ENCODE measurements around the gene TRPM3. TPM values are rescaled to one million over a fixed set of nuclear protein-coding genes. Genes with fewer than 3 reads are reported as not detected.

TRPM3 gene
- total RNA-seq, 8 experiments from 2014 or later: 0.09 to 2.3 (median 1.4) TPM

GRCh38 chr9:70861797-70862196 is 259.6 kb downstream of the TRPM3 start:
- ATAC-seq (replicated peaks in 6 of 8): no peak
- in situ Hi-C loops (cut with MboI; ENCODE audit: low pct_unique_long_range_greater_than_20kb in 2 of 9, low sequenced_read_pairs in 9 of 9, unreplicated experiment in 9 of 9): no loop called here
- no peak overlapping the region for H3K4me3 ChIP-seq
- 0 to 100% (median 60%) methylated on average over 1 to 3 of the region's 4 CpGs; no CpG with 5 or more reads in 2 of the 10 experiments for WGBS, 10 experiments
- H3K4me1 ChIP-seq (replicated peaks in 1 of 2): no peaks in the 10 kb centered on the region
- no peak overlapping the region for H3K27ac ChIP-seq

DNA sequence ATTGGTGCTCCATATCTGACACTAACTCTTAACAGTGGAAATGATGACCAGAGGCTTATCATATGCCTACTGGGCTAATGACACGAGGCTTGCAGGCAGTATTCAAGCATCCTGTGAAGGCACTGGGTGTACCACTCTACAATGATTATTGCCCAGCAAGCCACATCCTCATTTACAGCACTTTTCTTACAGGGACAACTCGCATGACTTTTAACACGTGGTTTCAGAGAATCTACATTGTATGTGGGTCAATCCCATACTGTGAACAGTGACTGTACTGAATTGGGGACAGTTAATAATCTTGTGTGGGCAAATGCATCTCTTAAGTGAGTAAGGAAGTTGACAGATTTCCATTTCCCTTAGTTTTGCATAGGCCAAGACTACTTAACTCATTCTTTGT is 260.0 kb downstream of the TRPM3 start:
- H3K4me1 ChIP-seq (replicated peaks in 1 of 2): no peaks in the 10 kb centered on the region
- in situ Hi-C loops (cut with MboI; ENCODE audit: low pct_unique_long_range_greater_than_20kb in 2 of 9, low sequenced_read_pairs in 9 of 9, unreplicated experiment in 9 of 9): no loop called here
- ATAC-seq (replicated peaks in 6 of 8): no peak
- no peak overlapping the region for H3K4me3 ChIP-seq
- H3K27ac ChIP-seq: no peak overlapping the region
- WGBS, 10 experiments: 0 to 92% (median 63%) methylated on average over 2 to 3 of the region's 3 CpGs; no CpG with 5 or more reads in 3 of the 10 experiments

GRCh38 chr9:70859694-70860093 is 261.7 kb downstream of the TRPM3 start:
- Histone ChIP-seq H3K4me1 (replicated peaks in 1 of 2) (peaks cover 0 to 3% of the 10 kb centered on the region in 2 donors), H3K4me3 (no peak overlapping the region), H3K27ac (no peak overlapping the region)
- in situ Hi-C loops (cut with MboI; ENCODE audit: low pct_unique_long_range_greater_than_20kb in 2 of 9, low sequenced_read_pairs in 9 of 9, unreplicated experiment in 9 of 9): no loop called here
- 7 to 100% (median 87%) methylated on average over 1 to 2 of the region's 2 CpGs; no CpG with 5 or more reads in 4 of the 10 experiments for WGBS, 10 experiments
- no peak for ATAC-seq (replicated peaks in 6 of 8)

DNA sequence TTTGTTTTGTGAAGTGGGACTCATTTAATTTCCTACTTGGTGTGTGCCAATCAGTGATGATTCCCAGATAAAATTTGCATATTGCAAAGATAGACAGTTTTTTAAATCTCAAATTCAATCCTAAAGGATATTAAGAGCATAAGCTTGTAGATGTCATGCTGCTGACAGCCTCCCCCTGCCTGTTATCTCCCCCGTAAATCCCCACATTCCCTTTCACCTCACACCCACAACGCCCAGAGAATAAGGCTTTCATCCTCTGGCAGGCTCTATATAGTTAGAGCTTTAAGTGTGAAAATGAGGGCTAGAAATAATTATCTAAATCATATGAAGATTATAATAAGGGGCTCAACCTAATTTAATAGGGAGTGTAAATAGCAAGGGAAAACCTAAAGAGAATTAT is 265.0 kb downstream of the TRPM3 start:
- 33 to 100% (median 94%) methylated on average over 1 to 2 of the region's 2 CpGs; no CpG with 5 or more reads in 5 of the 10 experiments for WGBS, 10 experiments
- no peak overlapping the region for H3K27ac ChIP-seq
- H3K4me3 ChIP-seq: no peak overlapping the region
- ATAC-seq (replicated peaks in 6 of 8): no peak
- H3K4me1 ChIP-seq (replicated peaks in 1 of 2): peaks cover 0 to 16% of the 10 kb centered on the region in 2 donors
- in situ Hi-C loops (cut with MboI; ENCODE audit: low pct_unique_long_range_greater_than_20kb in 2 of 9, low sequenced_read_pairs in 9 of 9, unreplicated experiment in 9 of 9): no loop called here

- in situ Hi-C loops (cut with MboI; ENCODE audit: low pct_unique_long_range_greater_than_20kb in 2 of 9, low sequenced_read_pairs in 9 of 9, unreplicated experiment in 9 of 9): no loop called here
- WGBS, 10 experiments: 0 to 78% (median 35%) methylated on average over 1 of the region's 1 CpG; no CpG with 5 or more reads in 4 of the 10 experiments
- no peak for ATAC-seq (replicated peaks in 6 of 8)
- Histone ChIP-seq H3K4me1 (replicated peaks in 1 of 2) (peaks cover 0 to 16% of the 10 kb centered on the region in 2 donors), H3K27ac (no peak overlapping the region), H3K4me3 (no peak overlapping the region)
Observed at GRCh38 chr9:70852711-70853240, 268.6 kb downstream of the TRPM3 start.

DNA sequence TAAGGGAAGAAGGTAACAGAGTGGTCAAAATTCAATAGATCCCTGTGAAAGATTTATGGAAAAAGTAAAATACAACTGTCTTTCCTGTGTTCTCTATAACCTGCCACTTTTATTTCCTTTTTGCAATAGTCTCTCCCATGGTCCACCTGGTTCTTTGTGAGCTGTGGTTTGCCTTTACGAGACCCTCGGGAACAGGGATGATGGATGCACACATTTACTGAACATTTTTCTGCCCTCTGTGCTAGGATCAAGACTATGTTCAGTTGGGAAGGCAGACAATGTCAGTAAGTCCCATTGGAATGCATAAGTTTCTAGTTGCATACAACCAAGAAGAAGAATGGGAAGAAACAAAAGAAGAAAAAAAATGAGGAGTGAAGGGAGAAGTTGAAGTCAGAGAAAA is 281.2 kb downstream of the TRPM3 start:
- ATAC-seq (replicated peaks in 6 of 8): peak in 2 of 8 experiments; percentile 42 to 50
- in situ Hi-C loops (cut with MboI; ENCODE audit: low pct_unique_long_range_greater_than_20kb in 2 of 9, low sequenced_read_pairs in 9 of 9, unreplicated experiment in 9 of 9): no loop called here
- Histone ChIP-seq H3K4me1 (replicated peaks in 1 of 2) (peaks cover 0 to 13% of the 10 kb centered on the region in 2 donors), H3K4me3 (no peak overlapping the region), H3K27ac (no peak overlapping the region)
- WGBS, 10 experiments: 0 to 73% (median 41%) methylated on average over 1 to 2 of the region's 2 CpGs; no CpG with 5 or more reads in 1 of the 10 experiments

DNA sequence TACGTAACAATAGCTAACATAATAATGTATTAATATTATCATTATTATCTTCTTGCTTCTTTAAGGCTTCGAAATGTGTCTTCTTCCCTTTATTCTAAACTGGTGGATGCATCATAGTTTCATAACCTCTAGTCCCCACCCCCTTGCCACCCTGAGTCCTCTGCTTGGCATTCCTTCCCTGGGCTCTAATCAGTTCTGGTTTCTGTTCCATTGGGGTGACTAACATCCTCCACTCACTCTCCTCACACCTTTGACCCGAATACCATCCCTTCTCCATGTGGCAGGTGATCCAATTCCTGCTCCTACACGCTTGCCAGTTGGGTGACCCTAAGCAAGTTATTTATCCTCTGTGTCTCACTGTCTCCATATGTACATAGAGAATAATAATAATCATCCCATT is 286.1 kb downstream of the TRPM3 start:
- WGBS, 10 experiments: 22 to 100% (median 74%) methylated on average over 1 to 4 of the region's 4 CpGs; no CpG with 5 or more reads in 2 of the 10 experiments
- no peak overlapping the region for H3K27ac ChIP-seq
- H3K4me3 ChIP-seq: no peak overlapping the region
- in situ Hi-C loops (cut with MboI; ENCODE audit: low pct_unique_long_range_greater_than_20kb in 2 of 9, low sequenced_read_pairs in 9 of 9, unreplicated experiment in 9 of 9): no loop called here
- peaks cover 7 to 14% of the 10 kb centered on the region in 2 donors for H3K4me1 ChIP-seq (replicated peaks in 1 of 2)
- ATAC-seq (replicated peaks in 6 of 8): no peak

DNA sequence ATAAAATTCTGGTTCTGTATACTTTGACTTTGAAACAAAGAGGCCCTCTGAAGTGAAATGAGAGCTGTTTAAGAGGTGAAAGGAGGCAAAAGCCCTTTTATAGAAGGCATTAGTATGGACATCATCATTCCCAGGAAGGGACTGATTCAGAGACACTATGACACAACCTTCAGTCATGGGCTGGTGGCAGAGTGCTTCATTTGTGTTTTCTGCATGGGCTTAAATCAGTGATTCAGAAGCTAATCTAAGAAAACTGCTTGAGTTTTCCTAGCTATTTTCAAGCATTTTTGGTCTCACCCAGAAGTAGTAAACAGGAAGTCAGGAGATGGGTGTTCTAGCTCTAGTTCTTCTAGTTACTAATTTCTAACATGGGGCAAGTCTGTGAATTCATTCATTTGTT is 288.9 kb downstream of the TRPM3 start:
- in situ Hi-C loops (cut with MboI; ENCODE audit: low pct_unique_long_range_greater_than_20kb in 2 of 9, low sequenced_read_pairs in 9 of 9, unreplicated experiment in 9 of 9): no loop called here
- ATAC-seq (replicated peaks in 6 of 8): no peak
- H3K4me1 ChIP-seq (replicated peaks in 1 of 2): peaks cover 12 to 14% of the 10 kb centered on the region in 2 donors
- H3K4me3 ChIP-seq: no peak overlapping the region
- H3K27ac ChIP-seq: no peak overlapping the region

DNA sequence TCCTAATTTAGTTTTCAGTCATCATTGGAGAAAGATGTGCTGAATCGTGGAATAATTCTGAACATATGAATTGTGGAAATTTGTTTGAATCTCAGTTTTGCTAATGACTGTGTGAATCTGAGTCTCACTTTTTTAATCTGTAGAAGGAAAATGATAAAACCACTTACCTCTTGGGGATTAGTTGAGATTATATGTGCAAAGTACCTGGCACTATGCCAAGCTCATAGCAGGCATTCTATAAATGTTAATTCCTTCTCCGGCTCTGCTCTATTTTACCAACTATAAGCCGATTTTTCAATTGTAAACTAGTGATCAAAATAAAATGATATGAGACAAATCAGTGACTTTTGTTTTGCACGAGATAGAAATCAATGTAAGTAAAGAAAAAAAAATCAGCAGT is 290.8 kb downstream of the TRPM3 start:
- ATAC-seq (replicated peaks in 6 of 8): no peak
- in situ Hi-C loops (cut with MboI; ENCODE audit: low pct_unique_long_range_greater_than_20kb in 2 of 9, low sequenced_read_pairs in 9 of 9, unreplicated experiment in 9 of 9): no loop called here
- Histone ChIP-seq H3K4me1 (replicated peaks in 1 of 2) (peaks cover 12 to 14% of the 10 kb centered on the region in 2 donors), H3K27ac (no peak overlapping the region), H3K4me3 (no peak overlapping the region)
- 28 to 96% (median 70%) methylated on average over 2 to 4 of the region's 4 CpGs; no CpG with 5 or more reads in 1 of the 10 experiments for WGBS, 10 experiments

DNA sequence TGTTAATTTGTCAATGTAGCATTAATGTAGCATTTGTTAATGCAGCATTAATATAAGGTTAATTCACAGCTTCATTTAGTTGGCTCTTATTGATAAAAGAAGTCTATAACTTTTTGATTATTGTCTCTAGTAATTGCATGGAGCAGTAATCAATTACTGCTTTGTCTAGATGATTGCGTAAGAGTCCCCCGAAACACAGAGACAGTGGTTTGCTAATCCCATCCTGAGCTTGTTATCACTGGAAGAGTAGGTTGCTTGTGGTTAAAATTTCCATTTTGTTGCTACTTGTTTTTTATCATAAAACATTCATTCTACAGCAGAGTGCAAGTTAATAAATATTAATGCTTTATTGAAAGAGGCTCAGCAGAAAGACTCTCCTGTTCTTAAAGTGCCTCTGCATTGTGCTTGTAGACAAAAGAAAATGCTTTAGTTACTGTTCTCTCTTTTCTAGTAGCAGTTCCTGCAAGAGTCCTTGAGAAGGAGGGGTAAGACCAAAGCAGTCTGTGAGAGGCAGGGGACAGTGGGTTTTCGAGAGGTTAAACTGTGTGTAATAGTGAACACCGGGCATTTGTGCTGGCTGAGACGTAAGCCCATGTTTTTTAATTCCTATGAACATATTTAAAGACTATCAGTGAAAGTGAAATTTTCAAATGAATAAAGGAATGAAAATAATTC is 291.7 kb downstream of the TRPM3 start:
- Histone ChIP-seq H3K4me1 (replicated peaks in 1 of 2) (peaks cover 12 to 14% of the 10 kb centered on the region in 2 donors), H3K27ac (no peak overlapping the region), H3K4me3 (no peak overlapping the region)
- WGBS, 10 experiments: 13 to 100% (median 66%) methylated on average over 2 to 5 of the region's 5 CpGs; no CpG with 5 or more reads in 1 of the 10 experiments
- in situ Hi-C loops (cut with MboI; ENCODE audit: low pct_unique_long_range_greater_than_20kb in 2 of 9, low sequenced_read_pairs in 9 of 9, unreplicated experiment in 9 of 9): no loop called here
- ATAC-seq (replicated peaks in 6 of 8): peak in 4 of 8 experiments; percentile 20 to 62 (median 35)

GRCh38 chr9:70826562-70826961 is 294.9 kb downstream of the TRPM3 start:
- 24 to 100% (median 91%) methylated on average over 1 to 3 of the region's 3 CpGs; no CpG with 5 or more reads in 2 of the 10 experiments for WGBS, 10 experiments
- no peak for ATAC-seq (replicated peaks in 6 of 8)
- no peak overlapping the region for H3K27ac ChIP-seq
- peaks cover 5 to 6% of the 10 kb centered on the region in 2 donors for H3K4me1 ChIP-seq (replicated peaks in 1 of 2)
- in situ Hi-C loops (cut with MboI; ENCODE audit: low pct_unique_long_range_greater_than_20kb in 2 of 9, low sequenced_read_pairs in 9 of 9, unreplicated experiment in 9 of 9): no loop called here
- H3K4me3 ChIP-seq: no peak overlapping the region

DNA sequence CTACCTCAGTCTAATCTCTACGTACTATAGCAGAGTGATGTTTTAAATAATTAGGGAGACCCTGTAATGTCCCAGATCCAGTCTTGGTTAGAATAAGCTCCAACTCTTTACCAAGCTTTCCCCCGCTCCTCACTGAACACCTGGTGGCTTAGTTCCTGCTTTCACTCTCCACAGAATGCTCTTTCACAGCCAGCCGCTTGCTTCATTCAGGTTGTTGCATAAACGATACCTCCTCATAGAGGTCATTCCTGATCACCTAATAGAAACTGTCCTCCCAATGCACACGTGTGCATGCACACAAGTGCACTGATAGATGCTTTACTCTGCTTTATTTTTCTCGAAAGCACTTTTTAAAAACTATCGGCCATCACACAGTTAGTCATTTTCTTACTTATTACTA is 298.1 kb downstream of the TRPM3 start:
- 51 to 100% (median 78%) methylated on average over 1 to 7 of the region's 7 CpGs; no CpG with 5 or more reads in 2 of the 10 experiments for WGBS, 10 experiments
- Histone ChIP-seq H3K27ac (no peak overlapping the region), H3K4me1 (replicated peaks in 1 of 2) (no peaks in the 10 kb centered on the region), H3K4me3 (no peak overlapping the region)
- ATAC-seq (replicated peaks in 6 of 8): no peak
- in situ Hi-C loops (cut with MboI; ENCODE audit: low pct_unique_long_range_greater_than_20kb in 2 of 9, low sequenced_read_pairs in 9 of 9, unreplicated experiment in 9 of 9): no loop called here

GRCh38 chr9:70817311-70817710 is 304.1 kb downstream of the TRPM3 start:
- H3K4me1 ChIP-seq (replicated peaks in 1 of 2): no peaks in the 10 kb centered on the region
- in situ Hi-C loops (cut with MboI; ENCODE audit: low pct_unique_long_range_greater_than_20kb in 2 of 9, low sequenced_read_pairs in 9 of 9, unreplicated experiment in 9 of 9): no loop called here
- no peak for ATAC-seq (replicated peaks in 6 of 8)
- WGBS, 10 experiments: 71 to 100% (median 97%) methylated on average over 1 to 3 of the region's 3 CpGs; no CpG with 5 or more reads in 2 of the 10 experiments
- H3K27ac ChIP-seq: no peak overlapping the region
- no peak overlapping the region for H3K4me3 ChIP-seq
